ENCODE data around the gene CYBC1.

CYBC1 gene

GRCh38 chr17:82450357-82451106 is at the start of gene CYBC1:
CYBC1 (minus strand) TSS chr17:82450752; CDS start chr17:82449254, 1,498 bp downstream.
- peak; percentile 90 to 96 for DNase-seq

- peak; percentile 59 to 66 for DNase-seq
Measured at GRCh38 chr17:82497483-82498405, 47.2 kb upstream of the CYBC1 start.

- peak; percentile 93 to 96 for DNase-seq
Measured at GRCh38 chr17:82496529-82497434, 46.2 kb upstream of the CYBC1 start.

- DNase-seq = peak; percentile 29 to 34
Measured at GRCh38 chr17:82495844-82496528, 45.4 kb upstream of the CYBC1 start.

- peak; percentile 83 to 88 for DNase-seq
Measured at GRCh38 chr17:82494236-82495055, 43.9 kb upstream of the CYBC1 start.

GRCh38 chr17:82493226-82493781 is 42.8 kb upstream of the CYBC1 start:
- DNase-seq = no peak

- DNase-seq = no peak
Measured at GRCh38 chr17:82492643-82493225, 42.2 kb upstream of the CYBC1 start.

- DNase-seq = no peak
Measured at GRCh38 chr17:82491533-82491932, 41.0 kb upstream of the CYBC1 start.

GRCh38 chr17:82491196-82491530 is 40.6 kb upstream of the CYBC1 start:
- no peak for DNase-seq

GRCh38 chr17:82490512-82491195 is 40.1 kb upstream of the CYBC1 start:
- peak; percentile 57 to 86 for DNase-seq

- DNase-seq = no peak
Measured at GRCh38 chr17:82489851-82490511, 39.4 kb upstream of the CYBC1 start.

- no peak for DNase-seq
Measured at GRCh38 chr17:82489117-82489516, 38.6 kb upstream of the CYBC1 start.

- no peak for DNase-seq
Measured at GRCh38 chr17:82487910-82488309, 37.4 kb upstream of the CYBC1 start.

GRCh38 chr17:82486231-82487094 is 35.9 kb upstream of the CYBC1 start:
- DNase-seq = no peak

GRCh38 chr17:82483836-82484235 is 33.3 kb upstream of the CYBC1 start:
- no peak for DNase-seq

GRCh38 chr17:82483204-82483660 is 32.7 kb upstream of the CYBC1 start:
- DNase-seq = no peak

GRCh38 chr17:82480318-82480717 is 29.8 kb upstream of the CYBC1 start:
- DNase-seq = no peak

- DNase-seq = no peak
Measured at GRCh38 chr17:82479602-82480001, 29.1 kb upstream of the CYBC1 start.

Measured in NCI-H2081 (cell line).